Panc1 (cell line): ENCODE data around the gene BICRAL.

Experiments used
- POLR2AphosphoS5 ChIP-seq: IDR thresholded peaks from 2 replicates; pipeline ENCODE4 v1.6.1; 2012; ENCODE audit warnings: mild to moderate bottlenecking, low read depth, low read length, moderate library complexity
- TCF7L2 ChIP-seq: IDR thresholded peaks from 2 replicates; pipeline ENCODE4 v1.6.1; 2011; ENCODE audit warnings: mild to moderate bottlenecking, low read depth, low read length, inconsistent platforms
- TF ChIP-seq, protein P1 (sequence below): fragments of 450-650 bp; IDR thresholded peaks from 2 replicates; pipeline ENCODE4 v1.5.1; 2017; ENCODE audit warnings: mild to moderate bottlenecking
- TF ChIP-seq, protein P2 (sequence below), 2 experiments: IDR thresholded peaks; 2 replicates each; pipeline ENCODE4 v1.6.1; 2011 to 2012; ENCODE audit warnings: low read depth in 2 of 2, control low read depth in 1 of 2, low read length in 1 of 2, mild to moderate bottlenecking in 1 of 2, moderate library complexity in 1 of 2; ENCODE audit not compliant: insufficient read depth in 1 of 2

DNA sequence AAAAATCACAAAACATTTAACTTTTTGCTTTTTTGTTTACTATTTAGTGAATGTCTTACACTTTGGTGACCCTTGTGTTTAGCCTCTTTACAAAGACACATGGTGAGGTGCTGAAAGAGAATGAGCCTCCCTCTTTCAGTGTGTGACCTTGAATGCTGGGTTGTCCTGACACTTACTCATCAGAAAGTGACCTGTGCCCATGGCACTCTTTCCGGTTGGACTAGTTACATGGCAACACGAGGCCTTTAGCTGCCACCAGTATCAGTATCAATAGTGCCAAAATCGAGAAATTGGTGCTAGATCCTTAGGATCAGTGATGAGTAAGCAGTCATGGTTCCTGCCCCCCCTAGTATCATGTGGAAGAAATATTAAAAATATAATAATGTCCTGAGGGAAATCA lies 95.8 kb downstream of the BICRAL start:
- TF ChIP-seq, protein P1, sequence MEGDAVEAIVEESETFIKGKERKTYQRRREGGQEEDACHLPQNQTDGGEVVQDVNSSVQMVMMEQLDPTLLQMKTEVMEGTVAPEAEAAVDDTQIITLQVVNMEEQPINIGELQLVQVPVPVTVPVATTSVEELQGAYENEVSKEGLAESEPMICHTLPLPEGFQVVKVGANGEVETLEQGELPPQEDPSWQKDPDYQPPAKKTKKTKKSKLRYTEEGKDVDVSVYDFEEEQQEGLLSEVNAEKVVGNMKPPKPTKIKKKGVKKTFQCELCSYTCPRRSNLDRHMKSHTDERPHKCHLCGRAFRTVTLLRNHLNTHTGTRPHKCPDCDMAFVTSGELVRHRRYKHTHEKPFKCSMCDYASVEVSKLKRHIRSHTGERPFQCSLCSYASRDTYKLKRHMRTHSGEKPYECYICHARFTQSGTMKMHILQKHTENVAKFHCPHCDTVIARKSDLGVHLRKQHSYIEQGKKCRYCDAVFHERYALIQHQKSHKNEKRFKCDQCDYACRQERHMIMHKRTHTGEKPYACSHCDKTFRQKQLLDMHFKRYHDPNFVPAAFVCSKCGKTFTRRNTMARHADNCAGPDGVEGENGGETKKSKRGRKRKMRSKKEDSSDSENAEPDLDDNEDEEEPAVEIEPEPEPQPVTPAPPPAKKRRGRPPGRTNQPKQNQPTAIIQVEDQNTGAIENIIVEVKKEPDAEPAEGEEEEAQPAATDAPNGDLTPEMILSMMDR: no peak
- TF ChIP-seq, protein P2, sequence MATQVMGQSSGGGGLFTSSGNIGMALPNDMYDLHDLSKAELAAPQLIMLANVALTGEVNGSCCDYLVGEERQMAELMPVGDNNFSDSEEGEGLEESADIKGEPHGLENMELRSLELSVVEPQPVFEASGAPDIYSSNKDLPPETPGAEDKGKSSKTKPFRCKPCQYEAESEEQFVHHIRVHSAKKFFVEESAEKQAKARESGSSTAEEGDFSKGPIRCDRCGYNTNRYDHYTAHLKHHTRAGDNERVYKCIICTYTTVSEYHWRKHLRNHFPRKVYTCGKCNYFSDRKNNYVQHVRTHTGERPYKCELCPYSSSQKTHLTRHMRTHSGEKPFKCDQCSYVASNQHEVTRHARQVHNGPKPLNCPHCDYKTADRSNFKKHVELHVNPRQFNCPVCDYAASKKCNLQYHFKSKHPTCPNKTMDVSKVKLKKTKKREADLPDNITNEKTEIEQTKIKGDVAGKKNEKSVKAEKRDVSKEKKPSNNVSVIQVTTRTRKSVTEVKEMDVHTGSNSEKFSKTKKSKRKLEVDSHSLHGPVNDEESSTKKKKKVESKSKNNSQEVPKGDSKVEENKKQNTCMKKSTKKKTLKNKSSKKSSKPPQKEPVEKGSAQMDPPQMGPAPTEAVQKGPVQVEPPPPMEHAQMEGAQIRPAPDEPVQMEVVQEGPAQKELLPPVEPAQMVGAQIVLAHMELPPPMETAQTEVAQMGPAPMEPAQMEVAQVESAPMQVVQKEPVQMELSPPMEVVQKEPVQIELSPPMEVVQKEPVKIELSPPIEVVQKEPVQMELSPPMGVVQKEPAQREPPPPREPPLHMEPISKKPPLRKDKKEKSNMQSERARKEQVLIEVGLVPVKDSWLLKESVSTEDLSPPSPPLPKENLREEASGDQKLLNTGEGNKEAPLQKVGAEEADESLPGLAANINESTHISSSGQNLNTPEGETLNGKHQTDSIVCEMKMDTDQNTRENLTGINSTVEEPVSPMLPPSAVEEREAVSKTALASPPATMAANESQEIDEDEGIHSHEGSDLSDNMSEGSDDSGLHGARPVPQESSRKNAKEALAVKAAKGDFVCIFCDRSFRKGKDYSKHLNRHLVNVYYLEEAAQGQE (IDR thresholded peaks at IDR 0.05; ENCODE audit: insufficient read depth in 1 of 2, low read depth in 2 of 2, low read length in 1 of 2): no peak
- TF ChIP-seq POLR2AphosphoS5 (no peak), TCF7L2 (no peak)
